Vagina (tissue), 2 donors: ENCODE measurements around the gene BACE1-AS.

Experiments
- POLR2A ChIP-seq, 2 donors: fragments of 450-650 bp; IDR thresholded peaks; one replicate each; pipeline ENCODE4 v1.6.1; 2017; ENCODE audit warnings: antibody characterized with exemption in 2 of 2, mild to moderate bottlenecking in 2 of 2, moderate library complexity in 2 of 2
- TF ChIP-seq, protein P1 (sequence below), 3 experiments: fragments of 450-650 bp in 2 of 3; fragments of 200-600 bp in 1 of 3; sonication (generic) in 1 of 3; IDR thresholded peaks; one replicate each; pipeline ENCODE4 v1.5.1; 2017 to 2019; ENCODE audit warnings: antibody characterized with exemption in 3 of 3, mild to moderate bottlenecking in 2 of 3, moderate library complexity in 2 of 3

DNA sequence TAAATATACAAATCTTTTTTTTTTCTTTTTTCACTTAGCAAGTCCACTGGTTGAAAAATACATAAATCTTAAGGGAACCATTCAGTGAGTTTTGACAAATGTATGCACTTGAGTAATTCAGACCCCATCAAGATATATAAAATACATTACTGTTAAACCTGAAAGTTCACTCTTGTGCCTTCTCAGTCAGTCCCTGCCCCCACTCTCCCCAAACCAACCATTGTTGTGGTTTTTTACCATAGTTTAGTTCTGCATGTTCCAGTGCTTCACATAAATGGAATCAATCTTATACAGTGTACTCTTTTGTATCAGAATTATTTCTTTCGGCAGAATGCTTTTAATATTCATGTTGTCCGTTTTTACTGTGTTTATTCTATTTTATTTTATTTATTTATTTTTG lies 32.6 kb upstream of the BACE1-AS start:
- TF ChIP-seq, protein P1, sequence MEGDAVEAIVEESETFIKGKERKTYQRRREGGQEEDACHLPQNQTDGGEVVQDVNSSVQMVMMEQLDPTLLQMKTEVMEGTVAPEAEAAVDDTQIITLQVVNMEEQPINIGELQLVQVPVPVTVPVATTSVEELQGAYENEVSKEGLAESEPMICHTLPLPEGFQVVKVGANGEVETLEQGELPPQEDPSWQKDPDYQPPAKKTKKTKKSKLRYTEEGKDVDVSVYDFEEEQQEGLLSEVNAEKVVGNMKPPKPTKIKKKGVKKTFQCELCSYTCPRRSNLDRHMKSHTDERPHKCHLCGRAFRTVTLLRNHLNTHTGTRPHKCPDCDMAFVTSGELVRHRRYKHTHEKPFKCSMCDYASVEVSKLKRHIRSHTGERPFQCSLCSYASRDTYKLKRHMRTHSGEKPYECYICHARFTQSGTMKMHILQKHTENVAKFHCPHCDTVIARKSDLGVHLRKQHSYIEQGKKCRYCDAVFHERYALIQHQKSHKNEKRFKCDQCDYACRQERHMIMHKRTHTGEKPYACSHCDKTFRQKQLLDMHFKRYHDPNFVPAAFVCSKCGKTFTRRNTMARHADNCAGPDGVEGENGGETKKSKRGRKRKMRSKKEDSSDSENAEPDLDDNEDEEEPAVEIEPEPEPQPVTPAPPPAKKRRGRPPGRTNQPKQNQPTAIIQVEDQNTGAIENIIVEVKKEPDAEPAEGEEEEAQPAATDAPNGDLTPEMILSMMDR (IDR thresholded peaks at IDR 0.05), result no peak
- no peak for TF ChIP-seq POLR2A (IDR thresholded peaks at IDR 0.05)
